GM18507 (cell line): ENCODE data around the gene GALNT17.

Experiments
- DNase-seq: peaks from one replicate; pipeline ENCODE4 v3.0.0; 2011; ENCODE audit warnings: low read depth; ENCODE audit not compliant: insufficient read length; ENCODE audit errors: extremely low spot score
- FAIRE-seq: peaks from 2 replicates; lab custom pipeline; 2011; peaks lifted over from hg19 to GRCh38; lab: Jason Lieb, UNC

The GALNT17 gene

DNA sequence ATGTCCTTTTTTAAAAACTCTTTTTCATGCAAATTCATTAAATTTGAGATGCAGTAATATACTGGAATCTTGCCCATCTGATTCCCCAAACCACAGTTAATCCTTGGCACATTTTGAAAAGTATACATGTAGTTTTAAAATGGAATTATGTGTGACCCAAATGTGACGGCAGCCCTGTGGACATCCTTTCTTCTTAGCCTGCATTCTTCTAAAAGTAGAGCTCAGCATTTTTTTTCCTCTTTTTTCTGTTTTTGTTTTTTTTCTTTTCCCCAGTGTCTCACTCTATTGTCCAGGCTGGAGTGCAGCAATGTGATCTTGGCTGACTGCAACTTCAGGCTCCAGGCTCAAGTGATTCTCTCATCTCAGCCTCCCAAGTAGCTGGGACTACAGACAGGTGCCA, 338.9 kb downstream of the GALNT17 start:
- FAIRE-seq (no peak), DNase-seq (no peak)

- FAIRE-seq, result no peak
- no peak for DNase-seq
These were observed 341.0 kb downstream of the GALNT17 start for GRCh38 chr7:71472962-71473361.

DNA sequence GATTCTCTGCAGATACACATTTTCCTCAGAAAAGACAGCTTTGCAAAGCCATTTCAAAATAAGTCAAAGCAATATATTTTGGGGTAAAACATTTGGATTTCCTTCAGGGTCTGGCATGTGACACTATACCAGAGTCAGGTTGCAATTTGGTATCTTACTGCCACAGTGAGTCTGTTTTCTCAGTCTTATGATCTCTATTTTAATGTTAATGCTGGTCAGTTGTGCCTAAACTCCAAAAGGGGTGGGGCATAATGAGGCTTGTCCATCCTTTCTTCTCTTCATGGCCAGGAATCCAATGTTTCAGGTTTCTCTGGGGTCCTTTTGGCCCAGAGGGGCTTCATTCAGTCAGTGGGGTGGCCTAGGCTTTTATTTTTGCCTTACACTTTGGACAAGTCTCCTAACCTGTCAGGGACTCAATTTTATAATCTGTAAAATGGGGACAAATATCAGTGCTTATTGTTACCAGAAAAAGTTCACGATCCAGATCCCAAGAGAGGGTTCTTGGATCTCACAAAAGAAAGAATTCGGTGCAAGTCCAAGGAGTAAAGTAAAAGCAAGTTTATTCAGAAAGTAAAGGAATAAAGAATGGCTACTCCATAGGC, 341.5 kb downstream of the GALNT17 start:
- no peak for FAIRE-seq
- DNase-seq, result no peak

DNA sequence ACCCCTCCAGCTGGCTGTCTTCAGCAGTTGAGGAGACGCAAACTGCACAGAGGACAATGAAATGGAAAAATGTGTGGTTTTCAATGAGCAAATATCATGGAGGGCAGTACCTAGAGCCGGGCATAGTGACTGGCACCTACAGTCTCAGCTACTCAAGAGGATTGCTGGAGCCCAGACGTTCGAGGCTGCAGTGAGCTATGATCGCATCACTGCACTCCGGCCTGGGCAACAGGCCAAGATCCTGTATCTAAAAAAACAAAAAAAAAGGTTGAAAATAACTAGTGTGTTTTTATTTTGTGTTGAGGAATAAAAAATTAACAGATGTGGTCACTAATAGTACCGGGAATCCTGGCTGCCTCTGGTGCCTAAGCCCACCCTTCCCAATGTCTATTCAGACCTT, 345.5 kb downstream of the GALNT17 start:
- FAIRE-seq (no peak), DNase-seq (no peak)

DNA sequence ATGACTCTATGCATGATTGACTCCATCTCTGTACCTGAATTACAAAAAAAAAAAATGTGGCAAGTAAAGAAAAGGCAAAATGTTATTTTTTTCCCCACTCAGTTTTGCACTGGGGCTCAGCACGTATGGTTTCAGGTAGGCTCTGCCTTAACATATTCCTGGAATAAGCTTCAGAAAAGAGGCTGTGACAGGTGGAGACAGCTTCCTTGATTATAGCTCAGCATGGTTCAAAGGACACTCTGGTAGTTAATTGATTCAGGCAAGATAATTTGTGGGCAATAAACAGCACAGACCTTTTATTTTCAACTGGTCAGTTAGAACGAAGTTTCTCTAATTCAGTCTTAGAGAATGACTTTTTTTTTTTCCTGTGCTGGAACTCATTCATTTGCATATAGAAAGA, 347.3 kb downstream of the GALNT17 start:
- no peak for FAIRE-seq

DNA sequence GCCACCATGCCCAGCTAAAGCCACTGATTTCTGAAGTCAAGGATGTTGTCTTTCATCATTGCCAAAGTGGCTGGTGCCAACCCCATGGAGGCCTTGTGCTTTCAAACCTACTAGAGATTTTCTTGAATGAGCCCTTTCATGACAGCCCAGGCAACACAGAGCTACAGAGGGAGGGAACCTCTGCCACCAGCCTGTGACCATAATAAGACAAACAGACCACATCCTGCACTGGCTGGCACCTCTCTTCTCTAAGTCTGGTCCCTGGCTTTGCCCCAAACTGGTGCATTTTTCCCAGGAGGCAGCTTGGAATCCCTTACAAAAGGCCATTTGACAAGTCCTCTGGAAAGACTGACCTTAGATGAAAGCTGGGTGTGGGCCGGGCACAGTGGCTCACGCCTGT, 348.8 kb downstream of the GALNT17 start:
- DNase-seq (no peak), FAIRE-seq (no peak)

More for the DNA sequence above, 347.3 kb downstream of the GALNT17 start:
- no peak for DNase-seq

DNA sequence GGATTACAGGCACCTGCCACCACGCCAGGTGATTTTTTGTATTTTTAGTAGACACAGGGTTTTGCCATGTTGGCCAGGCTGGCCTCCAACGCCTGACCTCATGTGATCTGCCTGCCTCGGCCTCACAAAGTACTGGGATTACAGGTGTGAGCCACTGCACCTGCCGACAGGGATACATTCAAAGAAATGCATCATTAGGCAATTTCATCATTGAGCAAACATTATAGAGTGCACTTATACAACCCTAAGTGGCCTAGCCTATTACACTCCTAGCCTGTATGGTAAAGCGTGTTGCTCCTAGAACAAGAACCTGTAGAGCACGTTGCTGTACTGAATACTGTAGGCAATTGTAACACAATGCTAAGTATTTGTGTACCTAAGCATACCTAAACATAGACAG, 350.3 kb downstream of the GALNT17 start:
- FAIRE-seq, result no peak
- DNase-seq, result no peak

DNA sequence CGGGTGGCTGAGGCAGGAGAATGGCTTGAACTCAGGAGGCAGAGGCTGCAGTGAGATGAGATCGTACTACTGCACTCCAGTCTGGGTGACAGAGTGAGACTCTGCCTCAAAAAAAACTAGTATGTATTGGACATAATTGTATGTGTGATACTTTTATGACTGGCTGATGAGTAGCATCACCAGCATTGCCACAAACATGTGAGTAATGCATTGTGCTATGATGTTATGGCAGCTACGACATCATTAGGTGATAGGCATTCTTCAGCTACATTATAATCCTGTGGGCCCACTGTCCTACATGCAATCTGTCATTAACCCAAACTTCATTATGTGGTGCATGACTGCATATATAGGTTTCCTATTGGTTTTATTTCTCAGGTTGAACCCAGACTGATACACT, 352.4 kb downstream of the GALNT17 start:
- DNase-seq (no peak), FAIRE-seq (no peak)

DNA sequence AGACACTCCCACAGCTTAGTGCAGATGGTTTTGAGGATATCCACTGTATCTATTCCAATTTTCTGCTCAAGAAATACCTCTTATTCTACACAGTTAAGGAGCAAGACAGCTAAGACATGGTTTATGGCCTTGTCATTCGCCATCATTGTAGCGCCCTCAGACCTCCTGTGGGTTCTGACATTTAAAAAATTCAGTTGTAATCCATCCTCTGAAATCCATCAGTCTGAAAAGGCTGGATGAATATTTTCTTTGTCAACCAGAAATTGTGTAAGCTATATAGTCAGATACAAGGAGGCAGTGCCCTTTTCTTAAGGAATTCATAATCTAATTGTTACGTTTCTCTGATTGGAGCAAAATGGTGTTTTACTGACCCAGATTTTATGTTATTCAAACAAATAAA, 353.6 kb downstream of the GALNT17 start:
- no peak for DNase-seq
- no peak for FAIRE-seq

GRCh38 chr7:71486414-71486813, 354.5 kb downstream of the GALNT17 start:
- DNase-seq (no peak), FAIRE-seq (no peak)

- DNase-seq (no peak), FAIRE-seq (no peak)
These were observed 355.1 kb downstream of the GALNT17 start for GRCh38 chr7:71486856-71487628.

- no peak for FAIRE-seq
These were observed 356.4 kb downstream of the GALNT17 start for GRCh38 chr7:71488308-71488707.

GRCh38 chr7:71491336-71491735, 359.4 kb downstream of the GALNT17 start:
- no peak for FAIRE-seq
- DNase-seq, result no peak

More at GRCh38 chr7:71488308-71488707, 356.4 kb downstream of the GALNT17 start:
- DNase-seq, result no peak

GRCh38 chr7:71495828-71496227, 363.9 kb downstream of the GALNT17 start:
- no peak for FAIRE-seq
- DNase-seq, result no peak

DNA sequence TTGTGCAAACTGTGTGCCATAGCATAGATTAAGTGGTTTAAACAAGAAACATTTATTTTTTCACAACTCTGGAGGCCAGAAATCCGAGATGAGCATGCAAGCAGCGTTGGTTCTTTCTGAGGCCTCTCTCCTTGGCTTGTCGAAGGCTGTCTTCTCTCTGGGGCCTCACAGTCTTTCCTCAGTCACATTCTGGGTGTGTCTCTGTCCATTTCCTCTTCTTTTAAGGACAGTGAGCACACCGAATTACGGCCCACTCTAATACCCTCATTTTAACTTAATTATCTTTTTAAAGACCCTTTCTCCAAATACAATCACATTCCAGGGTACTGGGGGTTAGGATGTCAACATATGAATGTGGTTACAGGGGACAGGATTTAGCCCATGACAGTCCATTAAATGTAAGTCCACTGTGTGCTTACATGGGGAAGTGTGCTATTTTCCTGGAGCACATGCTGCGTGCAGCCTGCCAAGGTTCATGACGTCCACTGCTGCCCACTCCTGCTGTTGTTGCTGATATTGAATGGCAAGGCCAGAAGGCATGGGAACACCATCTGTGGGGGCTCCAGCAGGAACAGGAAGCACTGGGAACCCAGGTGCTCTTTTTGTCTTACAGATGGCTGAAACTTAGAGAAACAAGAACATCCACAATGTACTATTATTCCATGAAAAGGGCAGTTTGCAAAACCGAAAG, 365.5 kb downstream of the GALNT17 start:
- FAIRE-seq, result no peak
- DNase-seq, result no peak

- DNase-seq, result no peak
- no peak for FAIRE-seq
These were observed 366.4 kb downstream of the GALNT17 start for GRCh38 chr7:71498381-71498780.

DNA sequence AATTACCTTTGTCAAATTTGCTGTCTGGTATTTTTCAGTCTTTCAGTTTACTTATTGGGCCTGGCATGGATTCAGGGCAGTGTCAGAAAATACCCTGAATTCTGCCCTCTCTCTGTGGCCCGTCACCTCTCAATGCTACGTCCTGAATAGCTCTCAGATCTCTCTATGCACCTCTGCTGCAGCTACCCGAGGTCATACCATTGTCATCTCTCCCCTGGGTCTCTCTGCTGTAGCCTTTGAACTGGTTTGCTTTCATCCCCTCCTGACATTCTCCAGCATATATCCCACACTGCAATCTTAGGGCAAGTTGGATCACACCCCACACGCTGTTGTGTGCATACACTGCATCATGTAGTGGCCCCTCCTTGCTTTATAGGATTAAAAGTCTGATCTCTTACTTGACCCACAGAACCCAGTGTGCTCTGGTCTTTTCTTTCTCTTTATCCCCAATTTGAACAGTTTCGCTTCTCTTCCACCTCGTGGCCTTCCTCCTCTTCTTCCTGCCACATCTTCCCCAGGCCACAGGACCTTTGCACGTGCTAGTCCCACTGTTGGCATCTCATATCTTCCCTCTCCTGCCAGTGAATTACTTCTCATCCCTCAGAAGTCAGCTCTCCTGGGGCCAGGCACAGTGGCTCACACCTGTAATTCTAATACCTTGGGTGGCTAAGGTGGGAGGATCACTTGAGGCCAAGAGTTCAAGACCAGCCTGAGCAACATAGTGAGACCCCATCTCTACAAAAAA, 372.9 kb downstream of the GALNT17 start:
- DNase-seq (no peak), FAIRE-seq (no peak)

GRCh38 chr7:71506822-71507221, 374.9 kb downstream of the GALNT17 start:
- FAIRE-seq (no peak), DNase-seq (no peak)

DNA sequence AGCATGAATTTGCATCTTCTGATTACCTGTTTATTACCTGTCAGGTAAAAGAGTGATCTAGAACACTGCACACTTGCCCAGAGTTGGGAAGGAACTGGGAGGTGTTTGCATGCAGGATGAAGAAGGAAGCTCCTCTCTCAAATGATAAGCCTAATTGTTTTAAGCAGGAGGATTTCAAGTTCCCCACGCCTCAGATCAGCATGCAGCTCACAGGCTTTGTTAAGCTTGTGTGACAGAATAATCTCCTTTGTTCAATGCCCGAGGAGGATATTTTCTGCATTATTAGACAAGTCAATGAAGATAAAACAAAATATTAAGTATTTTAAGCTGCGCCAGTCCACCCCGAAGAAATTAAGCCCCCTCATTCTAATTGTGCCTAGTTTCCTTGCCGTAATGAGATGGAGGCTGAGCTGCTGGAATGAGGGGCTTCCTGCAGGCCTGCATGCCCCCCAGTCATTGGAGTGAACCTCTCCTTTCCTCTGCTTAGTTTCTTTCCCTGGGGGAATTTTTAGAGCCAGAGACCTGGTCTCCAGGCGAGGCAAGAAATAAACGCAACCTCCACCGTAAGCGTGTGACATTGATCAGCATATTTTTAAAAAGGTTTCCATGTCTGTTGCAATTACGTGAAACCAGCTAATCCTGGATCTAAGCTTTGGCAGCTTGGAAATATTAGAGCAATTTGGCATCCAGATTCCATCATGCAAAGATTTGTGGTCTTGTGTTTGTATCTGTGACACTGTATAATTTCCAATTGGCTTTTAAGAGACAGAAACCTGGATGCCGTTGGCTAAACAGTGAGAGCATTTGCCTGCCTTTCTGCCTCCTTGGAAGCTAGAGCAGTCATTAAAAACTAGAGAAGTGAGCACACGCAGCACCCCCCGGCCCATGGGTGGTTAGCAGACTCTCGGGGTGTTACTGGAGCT, 376.0 kb downstream of the GALNT17 start:
- FAIRE-seq (no peak), DNase-seq (no peak)
